Measurements from ENCODE around the gene IRF7. TPM values are rescaled to one million over a fixed set of nuclear protein-coding genes. Genes with fewer than 3 reads are reported as not detected.

The IRF7 gene
- total and polyA plus RNA-seq, 2 of the 4 experiments (the other 2 are of a cell fraction), result 1.6 to 4.5 TPM

- no peak overlapping the region for H2AFZ ChIP-seq (replicated peaks; ENCODE audit: low read length, poor library complexity)
- no peaks in the 10 kb centered on the region for H3K9me1 ChIP-seq (ENCODE audit: insufficient read depth, low read length)
- H4K20me1 ChIP-seq (ENCODE audit: insufficient read depth, low read length), result peaks cover 39% of the 10 kb centered on the region
- H3K79me1 ChIP-seq (ENCODE audit: low read depth in 1 of 2, low read length in 2 of 2), result peaks cover 0 to 29% of the 10 kb centered on the region in 2 experiments; a peak in 3 of 4 replicates
- ChIA-PET POLR2A (ENCODE audit: unreplicated experiment) (no interaction called here), CTCF (no interaction called here)
- no peak overlapping the region for H3K4me2 ChIP-seq (ENCODE audit: low read depth, low read length)
- no peak overlapping the region for H3K27ac ChIP-seq (ENCODE audit: insufficient read depth, low read length)
- no peak overlapping the region for H4K91ac ChIP-seq (ENCODE audit: insufficient read depth, low read depth, low read length)
- H3K4me1 ChIP-seq (ENCODE audit: control insufficient read depth, insufficient read depth, low read length), result peaks cover 4% of the 10 kb centered on the region; the same call in 1 of the 2 replicates
- no peak overlapping the region for H2AK9ac ChIP-seq (replicated peaks; ENCODE audit: low read depth, low read length, poor library complexity)
- H2BK15ac ChIP-seq (ENCODE audit: low read depth, low read length), result no peak overlapping the region
- in situ Hi-C loops (cut with MboI; ENCODE audit: low sequenced_read_pairs) (no loop called here), intact Hi-C loops (cut with micrococcal nuclease) (no loop called here), dilution Hi-C loops (cut with HindIII; ENCODE audit: low sequenced_read_pairs, unreplicated experiment) (no loop called here)
- H3K23ac ChIP-seq (ENCODE audit: low read depth, low read length), result no peak overlapping the region
- no peak overlapping the region for H3K9ac ChIP-seq (ENCODE audit: low read depth, low read length)
- no TSS peak for BruUV-seq (replicated peaks)
- no peak overlapping the region for H2BK20ac ChIP-seq (ENCODE audit: low read depth, low read length)
- no peak overlapping the region for H3K4ac ChIP-seq (ENCODE audit: low read depth, low read length)
- H2BK120ac ChIP-seq (ENCODE audit: low read depth, low read length), result no peak overlapping the region
- WGBS, 2 experiments (ENCODE audit: extremely low coverage in 2 of 2, insufficient read length in 1 of 2), result 92% methylated on average over 5 of the region's 10 CpGs; no CpG with 5 or more reads in 1 of the 2 experiments
- no peak overlapping the region for H4K8ac ChIP-seq (ENCODE audit: low read depth in 2 of 2, low read length in 2 of 2)
- H3K56ac ChIP-seq (ENCODE audit: extremely low read depth, insufficient read depth, low read length), result no peak overlapping the region
- H3K36me3 ChIP-seq (ENCODE audit: control insufficient read depth, insufficient read depth, low read length), result peaks cover 55% of the 10 kb centered on the region
- no peaks in the 10 kb centered on the region for H3K9me3 ChIP-seq (ENCODE audit: control insufficient read depth, insufficient read depth, low read length)
- H2BK5ac ChIP-seq (ENCODE audit: low read depth, low read length, poor library complexity, severe bottlenecking), result no peak overlapping the region
- TF ChIP-seq ELK1 (IDR thresholded peaks at IDR 0.05; ENCODE audit: borderline replicate concordance, low read depth, low read length), result no peak
- no peak for TF ChIP-seq MAFK (IDR thresholded peaks at IDR 0.05; ENCODE audit: low read depth, low read length)
- no peak for TF ChIP-seq MAZ (IDR thresholded peaks at IDR 0.05; ENCODE audit: borderline replicate concordance, low read depth, low read length)
- no peak for TF ChIP-seq FOS (IDR thresholded peaks at IDR 0.05; ENCODE audit: low read depth, low read length)
- TF ChIP-seq POLR2A (IDR thresholded peaks at IDR 0.05; ENCODE audit: low read depth, low read length), result no peak
- TF ChIP-seq MXI1 (IDR thresholded peaks at IDR 0.05; ENCODE audit: borderline replicate concordance, low read depth, low read length), result no peak
- no peak for TF ChIP-seq BHLHE40 (IDR thresholded peaks at IDR 0.05; ENCODE audit: low read depth, low read length)
- TF ChIP-seq RCOR1 (IDR thresholded peaks at IDR 0.05; ENCODE audit: insufficient replicate concordance, low read length), result no peak
- no peak for TF ChIP-seq USF2 (IDR thresholded peaks at IDR 0.05; ENCODE audit: low read depth, low read length)
- TF ChIP-seq SMC3 (IDR thresholded peaks at IDR 0.05; ENCODE audit: low read depth, low read length), result no peak
- no peak for TF ChIP-seq CHD1 (IDR thresholded peaks at IDR 0.05; ENCODE audit: low read depth, low read length)
- no peak for TF ChIP-seq NFE2L2 (IDR thresholded peaks at IDR 0.05; ENCODE audit: low read depth, low read length)
- no peak for TF ChIP-seq CEBPB (IDR thresholded peaks at IDR 0.05; ENCODE audit: low read depth, low read length)
- TF ChIP-seq RFX5 (IDR thresholded peaks at IDR 0.05; ENCODE audit: low read depth, low read length), result no peak
- no peak for TF ChIP-seq CTCF (conservative IDR thresholded peaks at IDR 0.05; ENCODE audit: low read depth, low read length)
- no peak for TF ChIP-seq RAD21 (IDR thresholded peaks at IDR 0.05; ENCODE audit: low read length)
- no peak overlapping the region for H2AK5ac ChIP-seq (ENCODE audit: low read depth, low read length)
- H3K18ac ChIP-seq (ENCODE audit: low read depth, low read length), result no peak overlapping the region
- H3K14ac ChIP-seq (replicated peaks; ENCODE audit: low read depth, low read length), result no peak overlapping the region
- ATAC-seq (ENCODE audit: low read depth), result no peak
- no peaks in the 10 kb centered on the region for H3K27me3 ChIP-seq (ENCODE audit: control insufficient read depth, insufficient read depth, low read length)
- H4K5ac ChIP-seq (ENCODE audit: low read depth, low read length), result no peak overlapping the region
- no peak for DNase-seq
- H3K4me3 ChIP-seq (ENCODE audit: insufficient read depth, low read depth, low read length), result no peak overlapping the region
Measured at GRCh38 chr11:612961-613300, 2.8 kb downstream of the IRF7 start.
